ENCODE data around the gene ZNF469. TPM values are rescaled to one million over a fixed set of nuclear protein-coding genes. Genes with fewer than 3 reads are reported as not detected.

The ZNF469 gene
- polyA plus RNA-seq, 1 donor from 2014 or later: not detected

GRCh38 chr16:88372522-88372921 lies 10.2 kb upstream of the ZNF469 start:
- H3K9me2 ChIP-seq (ENCODE audit: insufficient read depth, low read length): no peaks in the 10 kb centered on the region
- no peak overlapping the region for H3K4me3 ChIP-seq (ENCODE audit: low read length)
- no peaks in the 10 kb centered on the region for H3K27me3 ChIP-seq (ENCODE audit: insufficient read depth, low read depth, low read length)
- no peaks in the 10 kb centered on the region for H4K20me1 ChIP-seq (ENCODE audit: insufficient read depth)
- H3K9me3 ChIP-seq (ENCODE audit: low read length): no peaks in the 10 kb centered on the region
- H3F3A ChIP-seq (ENCODE audit: insufficient read depth, low read length, poor library complexity, severe bottlenecking): no peaks in the 10 kb centered on the region
- TF ChIP-seq EP300 (conservative IDR thresholded peaks at IDR 0.05; ENCODE audit: poor library complexity, severe bottlenecking): no peak
- no peak for TF ChIP-seq RAD21 (conservative IDR thresholded peaks at IDR 0.05)
- no peak for TF ChIP-seq REST (IDR thresholded peaks at IDR 0.05; ENCODE audit: borderline replicate concordance)
- TF ChIP-seq POLR2AphosphoS5 (IDR thresholded peaks at IDR 0.05): no peak
- TF ChIP-seq SMC3 (conservative IDR thresholded peaks at IDR 0.05; ENCODE audit: poor library complexity): no peak
- TF ChIP-seq MXI1 (conservative IDR thresholded peaks at IDR 0.05; ENCODE audit: poor library complexity, severe bottlenecking): no peak
- no peak for TF ChIP-seq CTCF (IDR thresholded peaks at IDR 0.05; ENCODE audit: poor library complexity, severe bottlenecking)
- TF ChIP-seq EZH2 (IDR thresholded peaks at IDR 0.05; ENCODE audit: borderline replicate concordance, insufficient read depth, low read length, poor library complexity, severe bottlenecking): no peak
- no peak for TF ChIP-seq TAF1 (IDR thresholded peaks at IDR 0.05; ENCODE audit: low read depth)
- no peak overlapping the region for H3K9ac ChIP-seq (ENCODE audit: low read length)
- no peaks in the 10 kb centered on the region for H3K36me3 ChIP-seq (ENCODE audit: insufficient read depth, low read length)
- H3K79me2 ChIP-seq (replicated peaks; ENCODE audit: insufficient read depth, low read length): no peaks in the 10 kb centered on the region
- no peak overlapping the region for H3K4me2 ChIP-seq (ENCODE audit: low read length)
- H2AFZ ChIP-seq (ENCODE audit: low read depth, low read length): no peak overlapping the region
- H3K27ac ChIP-seq (ENCODE audit: low read length): no peak overlapping the region

- H3F3A ChIP-seq (ENCODE audit: insufficient read depth, low read length, poor library complexity, severe bottlenecking): no peaks in the 10 kb centered on the region
- H3K79me2 ChIP-seq (replicated peaks; ENCODE audit: insufficient read depth, low read length): no peaks in the 10 kb centered on the region
- no peaks in the 10 kb centered on the region for H3K36me3 ChIP-seq (ENCODE audit: insufficient read depth, low read length)
- H3K9ac ChIP-seq (ENCODE audit: low read length): no peak overlapping the region
- H3K4me3 ChIP-seq (ENCODE audit: low read length): no peak overlapping the region
- H3K27me3 ChIP-seq (ENCODE audit: insufficient read depth, low read depth, low read length): no peaks in the 10 kb centered on the region
- no peaks in the 10 kb centered on the region for H3K9me2 ChIP-seq (ENCODE audit: insufficient read depth, low read length)
- TF ChIP-seq CTCF (IDR thresholded peaks at IDR 0.05; ENCODE audit: poor library complexity, severe bottlenecking) (no peak), EZH2 (IDR thresholded peaks at IDR 0.05; ENCODE audit: borderline replicate concordance, insufficient read depth, low read length, poor library complexity, severe bottlenecking) (no peak), MXI1 (conservative IDR thresholded peaks at IDR 0.05; ENCODE audit: poor library complexity, severe bottlenecking) (no peak), EP300 (conservative IDR thresholded peaks at IDR 0.05; ENCODE audit: poor library complexity, severe bottlenecking) (no peak), TAF1 (IDR thresholded peaks at IDR 0.05; ENCODE audit: low read depth) (no peak), SMC3 (conservative IDR thresholded peaks at IDR 0.05; ENCODE audit: poor library complexity) (no peak), REST (IDR thresholded peaks at IDR 0.05; ENCODE audit: borderline replicate concordance) (no peak), POLR2AphosphoS5 (IDR thresholded peaks at IDR 0.05) (no peak), RAD21 (conservative IDR thresholded peaks at IDR 0.05) (no peak)
- H2AFZ ChIP-seq (ENCODE audit: low read depth, low read length): no peak overlapping the region
- no peaks in the 10 kb centered on the region for H4K20me1 ChIP-seq (ENCODE audit: insufficient read depth)
- H3K4me2 ChIP-seq (ENCODE audit: low read length): no peak overlapping the region
- H3K27ac ChIP-seq (ENCODE audit: low read length): no peak overlapping the region
- H3K9me3 ChIP-seq (ENCODE audit: low read length): no peaks in the 10 kb centered on the region
Measured at GRCh38 chr16:88373211-88373610, 9.5 kb upstream of the ZNF469 start.

All from neural cell (in vitro differentiated cells).